Measurements from ENCODE around the gene VILL.

Gene VILL

GRCh38 chr3:38000965-38001455 is 10.4 kb downstream of the VILL start:
- DNase-seq (ENCODE audit: low read depth): no peak

DNA sequence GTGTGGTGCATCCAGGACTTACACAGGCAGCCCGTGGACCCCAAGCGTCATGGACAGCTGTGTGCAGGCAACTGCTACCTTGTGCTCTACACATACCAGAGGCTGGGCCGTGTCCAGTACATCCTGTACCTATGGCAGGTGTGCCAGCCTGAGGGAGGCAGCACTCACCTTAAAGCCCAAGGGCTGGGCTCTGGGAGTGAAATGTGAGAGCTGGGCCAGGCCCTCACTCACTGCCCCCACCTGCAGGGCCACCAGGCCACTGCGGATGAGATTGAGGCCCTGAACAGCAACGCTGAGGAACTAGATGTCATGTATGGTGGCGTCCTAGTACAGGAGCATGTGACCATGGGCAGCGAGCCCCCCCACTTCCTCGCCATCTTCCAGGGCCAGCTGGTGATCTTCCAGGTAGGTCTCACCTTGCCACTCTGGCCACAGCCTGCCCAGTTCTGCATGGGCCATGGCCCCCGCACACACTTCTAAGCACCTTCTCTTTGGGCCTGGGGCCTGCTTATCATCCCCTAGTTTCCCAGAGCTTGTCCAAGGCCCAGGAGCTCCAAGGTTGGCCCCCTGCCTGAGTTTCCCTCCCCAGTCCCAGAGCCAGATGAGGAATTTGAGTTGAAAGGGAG is 11.0 kb downstream of the VILL start:
- DNase-seq (ENCODE audit: low read depth): no peak

DNA sequence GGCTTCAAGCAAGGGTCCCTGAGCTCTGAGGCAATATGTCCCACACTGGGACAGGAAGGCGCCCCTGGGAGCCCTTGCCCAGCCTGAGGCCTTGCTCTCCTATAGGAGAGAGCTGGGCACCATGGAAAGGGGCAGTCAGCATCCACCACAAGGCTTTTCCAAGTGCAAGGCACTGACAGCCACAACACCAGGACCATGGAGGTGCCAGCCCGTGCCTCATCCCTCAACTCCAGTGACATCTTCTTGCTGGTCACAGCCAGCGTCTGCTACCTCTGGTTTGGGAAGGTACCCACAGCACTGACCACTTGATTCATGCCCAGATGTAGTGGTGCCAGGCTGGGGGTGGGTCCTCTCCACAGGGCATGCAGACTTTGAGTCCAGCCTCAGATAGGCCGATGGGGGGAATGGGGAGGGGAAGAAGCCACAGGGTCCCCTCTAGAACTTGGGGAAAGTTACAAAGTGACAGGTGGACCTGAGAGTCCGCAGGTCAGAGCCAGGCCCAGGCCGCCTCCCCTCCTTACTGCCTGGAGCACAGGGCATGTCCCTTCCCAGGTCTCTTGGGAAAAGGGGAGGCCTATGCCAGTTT is 11.8 kb downstream of the VILL start:
- no peak for DNase-seq (ENCODE audit: low read depth)

- no peak for DNase-seq (ENCODE audit: low read depth)
Observed at GRCh38 chr3:38002940-38003339, 12.4 kb downstream of the VILL start.

GRCh38 chr3:38003371-38003816 is 12.8 kb downstream of the VILL start:
- no peak for DNase-seq (ENCODE audit: low read depth)

- DNase-seq (ENCODE audit: low read depth): no peak
Observed at GRCh38 chr3:38003817-38004414, 13.3 kb downstream of the VILL start.

- no peak for DNase-seq (ENCODE audit: low read depth)
Observed at GRCh38 chr3:38004415-38005075, 14.0 kb downstream of the VILL start.

GRCh38 chr3:38005076-38006020 is 14.8 kb downstream of the VILL start:
- DNase-seq (ENCODE audit: low read depth): no peak

DNA sequence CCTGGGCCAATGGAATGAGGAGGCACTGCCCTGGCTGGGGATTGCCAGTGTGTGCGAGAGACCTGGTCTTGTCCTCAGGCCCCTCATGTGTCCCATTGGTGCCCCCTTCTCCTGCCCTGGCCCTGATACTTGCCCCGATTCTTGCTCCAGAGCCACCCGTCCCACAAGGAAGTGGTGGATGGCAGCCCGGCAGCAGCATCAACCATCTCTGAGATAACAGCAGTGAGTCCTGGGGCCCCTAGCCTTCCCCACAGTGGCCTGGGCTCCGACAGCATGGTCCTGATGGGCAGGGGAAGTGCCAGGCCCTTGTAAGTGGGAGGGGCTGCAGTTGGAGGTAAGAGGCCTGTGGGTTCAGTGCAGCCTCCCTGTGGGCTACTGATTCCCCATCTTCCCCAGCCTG is 15.4 kb downstream of the VILL start:
- DNase-seq (ENCODE audit: low read depth): no peak

DNA sequence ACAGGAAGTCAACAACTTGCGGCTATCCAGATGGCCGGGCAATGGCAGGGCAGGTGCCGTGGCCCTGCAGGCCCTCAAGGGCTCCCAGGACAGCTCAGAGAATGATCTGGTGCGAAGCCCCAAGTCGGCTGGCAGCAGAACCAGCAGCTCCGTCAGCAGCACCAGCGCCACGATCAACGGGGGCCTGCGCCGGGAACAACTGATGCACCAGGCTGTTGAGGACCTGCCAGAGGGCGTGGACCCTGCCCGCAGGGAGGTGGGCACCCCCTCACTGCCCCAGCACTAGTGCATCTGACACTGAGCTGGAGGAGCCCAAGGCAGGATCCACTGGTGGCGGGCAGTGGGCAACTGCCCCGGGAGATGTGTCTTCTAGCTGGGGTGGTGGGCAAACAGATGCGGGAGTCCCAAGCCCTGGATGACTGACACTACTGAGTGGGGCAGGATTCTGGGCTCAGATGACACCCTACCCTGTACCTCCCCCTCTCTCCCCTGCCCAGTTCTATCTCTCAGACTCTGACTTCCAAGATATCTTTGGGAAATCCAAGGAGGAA is 15.9 kb downstream of the VILL start:
- no peak for DNase-seq (ENCODE audit: low read depth)

GRCh38 chr3:38007754-38008090 is 17.1 kb downstream of the VILL start:
- no peak for DNase-seq (ENCODE audit: low read depth)

GRCh38 chr3:38008191-38008701 is 17.7 kb downstream of the VILL start:
- no peak for DNase-seq (ENCODE audit: low read depth)

DNA sequence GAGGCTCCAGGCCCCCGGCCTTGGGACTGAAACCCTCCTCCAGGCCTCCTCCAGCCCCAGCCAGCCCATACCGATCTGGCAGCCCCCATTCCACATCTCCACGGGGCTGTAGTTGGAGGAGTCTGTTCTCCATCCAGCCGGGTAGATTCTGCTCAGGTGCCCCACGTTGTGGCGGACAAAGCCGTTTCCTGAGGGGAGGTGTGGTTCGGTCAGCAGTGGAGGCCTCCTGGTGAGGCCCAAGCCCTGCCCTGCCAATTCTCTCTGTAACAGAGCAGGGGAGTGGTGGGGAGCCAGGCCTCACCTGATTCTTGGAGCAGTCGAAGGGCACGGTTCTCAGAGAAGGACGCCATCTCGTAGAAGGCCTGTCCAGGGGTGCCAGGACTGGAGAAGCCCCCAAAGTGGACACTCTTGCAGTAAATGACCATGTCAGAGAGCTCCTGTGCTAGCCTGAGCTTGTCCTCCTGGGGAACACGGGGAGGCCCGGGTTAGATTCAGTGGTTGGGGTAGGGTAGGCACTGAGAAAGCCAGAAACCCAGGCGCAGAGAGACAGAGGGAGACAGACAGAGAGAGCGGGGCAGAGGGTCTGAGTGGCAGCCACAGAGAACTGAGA is 18.5 kb downstream of the VILL start:
- no peak for DNase-seq (ENCODE audit: low read depth)

GRCh38 chr3:38009807-38010591 is 19.4 kb downstream of the VILL start:
- no peak for DNase-seq (ENCODE audit: low read depth)

DNA sequence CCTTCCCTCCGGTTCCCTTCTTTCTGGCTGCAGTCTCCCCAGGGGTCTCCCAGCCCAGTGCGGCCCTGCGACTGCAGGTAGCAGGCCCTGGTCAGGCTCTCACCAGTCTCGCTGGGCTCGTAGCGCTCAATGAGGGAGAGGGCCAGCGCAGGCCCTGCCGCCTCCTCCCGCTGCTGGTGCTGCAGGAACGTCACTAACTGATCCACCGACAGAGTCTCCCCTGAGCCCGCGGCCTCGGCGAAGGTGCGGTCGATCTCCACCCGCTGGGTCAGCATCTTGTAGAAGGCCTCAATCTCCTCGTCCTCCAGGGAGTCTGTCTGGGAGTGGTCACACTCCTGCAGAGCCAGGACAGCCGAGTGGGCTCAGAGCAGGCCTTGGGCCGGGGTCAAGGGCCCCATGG is 20.5 kb downstream of the VILL start:
- DNase-seq (ENCODE audit: low read depth): no peak

DNA sequence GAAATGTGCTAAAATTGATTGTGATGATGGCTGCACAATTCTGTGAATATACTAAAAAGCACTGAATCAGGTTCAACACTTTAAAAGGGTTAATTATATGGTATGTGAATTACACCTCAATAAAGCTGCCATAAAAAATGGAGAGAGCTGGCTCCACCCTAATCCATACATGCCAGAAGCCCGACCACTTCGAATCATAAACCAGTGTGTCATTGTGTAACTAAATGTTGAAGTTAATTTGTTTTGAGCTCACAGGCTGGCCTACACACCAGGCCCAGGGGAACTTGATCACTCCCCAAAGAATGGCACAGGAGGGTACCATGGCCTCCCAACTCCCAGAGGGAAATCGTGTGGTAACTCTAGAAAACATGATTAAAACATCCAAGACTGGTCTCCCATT is 24.9 kb downstream of the VILL start:
- no peak for DNase-seq (ENCODE audit: low read depth)

GRCh38 chr3:38015984-38016383 is 25.4 kb downstream of the VILL start:
- DNase-seq (ENCODE audit: low read depth): no peak

DNA sequence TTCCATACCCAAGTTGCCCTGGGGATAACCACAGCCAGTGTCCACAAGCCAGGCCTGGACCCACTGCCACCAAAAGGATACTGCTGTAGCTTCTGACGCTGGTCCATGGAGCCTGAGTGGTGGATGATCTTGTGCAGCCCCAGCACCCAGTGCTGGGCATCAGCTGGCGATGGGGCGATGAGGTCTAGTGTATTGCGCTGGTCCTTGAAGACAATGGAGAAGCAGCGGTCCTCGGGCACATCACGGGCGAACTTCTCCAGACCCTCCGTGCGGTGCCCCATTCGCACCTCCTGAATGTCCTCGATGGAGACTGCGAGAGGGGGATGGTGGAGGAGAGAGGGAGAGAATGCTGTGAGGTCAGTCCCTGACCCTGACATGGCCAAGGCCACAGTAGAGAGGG is 25.8 kb downstream of the VILL start:
- DNase-seq (ENCODE audit: low read depth): no peak

- no peak for DNase-seq (ENCODE audit: low read depth)
Observed at GRCh38 chr3:38016847-38017444, 26.4 kb downstream of the VILL start.

Measured in GM04503 (cell line).